WTC11 (cell line): ENCODE data around the gene STX4.

Source experiments
- CREB1 ChIP-seq: sonication (generic); formaldehyde crosslinking; IDR thresholded peaks from 2 replicates; pipeline ENCODE4 v1.8.0; 2023; ENCODE audit warnings: mild to moderate bottlenecking, missing genetic modification reagents
- CTCF ChIP-seq: fragments of 200-600 bp; IDR thresholded peaks from 2 replicates; pipeline ENCODE4 v1.8.0; 2022; ENCODE audit warnings: antibody characterized with exemption
- MLX ChIP-seq: sonication (generic); formaldehyde crosslinking; IDR thresholded peaks from 2 replicates; pipeline ENCODE4 v1.8.1; 2023; ENCODE audit warnings: mild to moderate bottlenecking, missing genetic modification reagents, moderate library complexity
- NFATC4 ChIP-seq: fragments of 250-450 bp; sonication (Bioruptor Pico); IDR thresholded peaks from 2 replicates; pipeline ENCODE4 v1.9.0; 2021; ENCODE audit warnings: mild to moderate bottlenecking
- SP1 ChIP-seq: sonication (generic); formaldehyde crosslinking; conservative IDR thresholded peaks from 2 replicates; pipeline ENCODE4 v1.8.1; 2022; ENCODE audit warnings: missing genetic modification reagents

- TF ChIP-seq NFATC4 (CRISPR knock-in tag) (no peak), MLX (CRISPR knock-in tag) (no peak), SP1 (CRISPR knock-in tag) (no peak), CTCF (no peak), CREB1 (CRISPR knock-in tag) (no peak)
Measured at GRCh38 chr16:31006589-31006988, 26.8 kb upstream of the STX4 start.
